T-cell (primary cell): ENCODE data around the gene PSMC4. TPM values are rescaled to one million over a fixed set of nuclear protein-coding genes. Genes with fewer than 3 reads are reported as not detected.

Source experiments
- ATAC-seq, 4 experiments: fragments of 200-7000 bp in 3 of 4; fragments of 150-1000 bp in 1 of 4; cut with Tn5 transposase; replicated peaks in 1 of 4; 1 replicate in 3 of 4; 2 replicates in 1 of 4; pipeline ENCODE4 v1.10.0; 2021; ENCODE audit warnings: moderate library complexity in 3 of 4, mild to moderate bottlenecking in 2 of 4, moderate number of reproducible peaks in 1 of 4
- CTCF ChIA-PET, 2 donors: fragments of 300-600 bp; sonication (Branson Sonifier 250); formaldehyde crosslinking; loops; one replicate each; lab custom pipeline; 2022; ENCODE audit warnings: antibody characterized with exemption in 2 of 2; lab: Charles Lee
- POLR2A ChIA-PET, 2 donors: fragments of 300-600 bp; sonication (Branson Sonifier 250); formaldehyde crosslinking; loops; one replicate each; lab custom pipeline; 2022; ENCODE audit warnings: antibody characterized with exemption in 2 of 2; lab: Charles Lee
- DNase-seq, 35 experiments: peaks; one replicate each; pipeline versions ENCODE4 v3.0.0 to v3.0.0-alpha.2; 2013 to 2023
- H3K27ac ChIP-seq: one replicate; pipeline ENCODE4 v1.5.1; 2013; ENCODE audit warnings: low read length
- H3K27me3 ChIP-seq, 2 experiments: replicated peaks in 1 of 2; 1 replicate in 1 of 2; 2 replicates in 1 of 2; pipeline versions ENCODE4 v1.6.1 to v1.7.0; 2013; ENCODE audit warnings: low read length in 1 of 2, mixed read lengths in 1 of 2; ENCODE audit not compliant: control insufficient read depth in 2 of 2, insufficient read depth in 2 of 2; ENCODE audit errors: extremely low read depth in 1 of 2
- H3K36me3 ChIP-seq, 2 donors: 1 replicate in 1 of 2; 2 replicates in 1 of 2; pipeline versions ENCODE4 v1.6.1 to v1.7.0; 2013; ENCODE audit warnings: low read length in 1 of 2; ENCODE audit not compliant: control insufficient read depth in 2 of 2, insufficient read depth in 1 of 2; ENCODE audit errors: extremely low read depth in 1 of 2
- H3K4me1 ChIP-seq, 2 experiments: 1 replicate in 1 of 2; 2 replicates in 1 of 2; pipeline versions ENCODE4 v1.6.1 to v1.7.0; 2013; ENCODE audit warnings: low read length in 2 of 2, mixed read lengths in 1 of 2; ENCODE audit not compliant: insufficient read depth in 2 of 2, control insufficient read depth in 1 of 2; ENCODE audit errors: extremely low read depth in 1 of 2
- H3K4me3 ChIP-seq, 2 donors: 1 replicate in 1 of 2; 2 replicates in 1 of 2; pipeline versions ENCODE4 v1.5.1 to v1.7.0; 2013; ENCODE audit warnings: mild to moderate bottlenecking in 2 of 2, low read length in 1 of 2, moderate library complexity in 1 of 2; ENCODE audit not compliant: control insufficient read depth in 1 of 2; ENCODE audit errors: extremely low read depth in 1 of 2
- H3K9me3 ChIP-seq: 2 replicates; pipeline ENCODE4 v1.7.0; 2013
- H3K27ac Mint-ChIP-seq, 2 donors: one replicate each; pipeline ENCODE4 v1.8.0; 2020 to 2021; ENCODE audit warnings: mild to moderate bottlenecking in 2 of 2, mixed read lengths in 2 of 2
- H3K27me3 Mint-ChIP-seq, 2 donors: one replicate each; pipeline ENCODE4 v1.8.0; 2021 to 2022; ENCODE audit warnings: mixed read lengths in 2 of 2
- H3K36me3 Mint-ChIP-seq: one replicate; pipeline ENCODE4 v1.8.0; 2021; ENCODE audit warnings: mixed read lengths
- H3K4me1 Mint-ChIP-seq, 3 donors: one replicate each; pipeline ENCODE4 v1.8.0; 2020 to 2022; ENCODE audit warnings: mixed read lengths in 3 of 3, mild to moderate bottlenecking in 1 of 3
- H3K4me3 Mint-ChIP-seq, 3 donors: one replicate each; pipeline ENCODE4 v1.8.0; 2020 to 2022; ENCODE audit warnings: mild to moderate bottlenecking in 3 of 3, mixed read lengths in 3 of 3, moderate library complexity in 3 of 3
- H3K9me3 Mint-ChIP-seq, 3 donors: one replicate each; pipeline ENCODE4 v1.8.0; 2020 to 2022; ENCODE audit warnings: mixed read lengths in 3 of 3
- WGBS: methylation state at CpG from one replicate; pipeline ENCODE4 v1.1.5; 2013; ENCODE audit warnings: missing lambda C conversion rate; ENCODE audit not compliant: insufficient coverage; 5-methylcytosine and 5-hydroxymethylcytosine counted together
- total RNA-seq, 35 experiments: library from RNA in 6 of 35; stranded (reverse) in 6 of 35; fragments of 120-200 nt in 1 of 35; gene quantifications; one replicate each; pipeline versions ENCODE4 v1.2.1 to v1.2.4 and lab custom pipeline; 2013 to 2026

PSMC4 gene
- total RNA-seq, 5 donors from 2014 or later (not counting 1 experiment from before 2014, with no cell fraction given): 58.5 to 80.0 (median 59.6) TPM

DNA sequence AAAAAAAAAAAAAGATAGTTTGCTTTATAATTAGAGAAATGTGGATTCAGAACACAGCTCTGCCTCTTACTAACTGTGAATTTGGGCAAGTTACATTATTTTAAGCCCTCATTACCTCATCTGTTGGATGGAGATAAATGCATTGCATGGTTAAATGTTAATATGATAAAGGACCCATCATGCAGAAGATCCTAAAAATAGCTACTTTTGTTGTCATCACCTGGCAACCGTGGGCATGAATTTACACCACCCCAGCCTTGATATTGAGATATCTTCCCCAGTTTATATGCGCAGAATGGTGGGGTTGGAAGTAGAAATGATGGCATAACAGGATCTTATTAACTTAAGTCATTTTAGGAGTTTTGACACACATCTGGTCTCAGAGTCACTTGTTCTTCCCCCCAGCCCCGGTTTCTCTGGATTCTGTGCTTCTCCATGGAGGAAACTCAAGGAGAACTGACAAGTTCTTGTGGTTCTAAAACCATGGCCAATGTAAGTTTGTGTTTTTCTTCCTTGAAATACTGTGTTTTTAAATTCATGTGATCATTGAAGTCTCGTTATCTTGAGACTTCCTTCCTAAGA is 34.8 kb downstream of the PSMC4 start:
- no peaks in the 10 kb centered on the region for H3K4me1 ChIP-seq
- H3K27ac Mint-ChIP-seq: no peak overlapping the region
- CTCF ChIA-PET: interaction anchor here in 1 of 2 donors (0.6 kb wide), 1 partner anchor 18 kb away, joined by 3 read pairs; no protein-coding TSS in a partner anchor
- no peak overlapping the region for H3K4me3 Mint-ChIP-seq
- WGBS: 100% methylated on average over 1 of the region's 4 CpGs
- no peak overlapping the region for H3K4me3 ChIP-seq
- H3K27me3 ChIP-seq: no peaks in the 10 kb centered on the region
- peaks cover 3 to 14% (median 6%) of the 10 kb centered on the region in 3 donors for H3K9me3 Mint-ChIP-seq
- peaks cover 3 to 30% of the 10 kb centered on the region in 2 donors for H3K36me3 ChIP-seq
- no peaks in the 10 kb centered on the region for H3K4me1 Mint-ChIP-seq
- POLR2A ChIA-PET: interaction anchor here in 1 of 2 donors (0.7 kb wide), 1 partner anchor 1551 kb away, joined by 4 read pairs; no protein-coding TSS in a partner anchor
- DNase-seq (no peak), ATAC-seq (no peak)
- H3K27me3 Mint-ChIP-seq: no peaks in the 10 kb centered on the region
- H3K9me3 ChIP-seq: no peaks in the 10 kb centered on the region
- H3K36me3 Mint-ChIP-seq: peaks cover 53% of the 10 kb centered on the region
- no peak overlapping the region for H3K27ac ChIP-seq

GRCh38 chr19:40006273-40006691 is 35.3 kb downstream of the PSMC4 start:
- Histone ChIP-seq H3K4me3 (no peak overlapping the region), H3K36me3 (peaks cover 3 to 30% of the 10 kb centered on the region in 2 donors), H3K27me3 (no peaks in the 10 kb centered on the region), H3K27ac (no peak overlapping the region), H3K4me1 (no peaks in the 10 kb centered on the region), H3K9me3 (no peaks in the 10 kb centered on the region)
- POLR2A ChIA-PET: no interaction called here
- WGBS: 83% methylated on average over 1 of the region's 1 CpG
- no peak for DNase-seq
- Mint-ChIP-seq H3K9me3 (peaks cover 3 to 14% (median 6%) of the 10 kb centered on the region in 3 donors), H3K27me3 (no peaks in the 10 kb centered on the region), H3K4me3 (no peak overlapping the region), H3K27ac (no peak overlapping the region), H3K36me3 (peaks cover 55% of the 10 kb centered on the region), H3K4me1 (no peaks in the 10 kb centered on the region)
- CTCF ChIA-PET: no interaction called here
- no peak for ATAC-seq

DNA sequence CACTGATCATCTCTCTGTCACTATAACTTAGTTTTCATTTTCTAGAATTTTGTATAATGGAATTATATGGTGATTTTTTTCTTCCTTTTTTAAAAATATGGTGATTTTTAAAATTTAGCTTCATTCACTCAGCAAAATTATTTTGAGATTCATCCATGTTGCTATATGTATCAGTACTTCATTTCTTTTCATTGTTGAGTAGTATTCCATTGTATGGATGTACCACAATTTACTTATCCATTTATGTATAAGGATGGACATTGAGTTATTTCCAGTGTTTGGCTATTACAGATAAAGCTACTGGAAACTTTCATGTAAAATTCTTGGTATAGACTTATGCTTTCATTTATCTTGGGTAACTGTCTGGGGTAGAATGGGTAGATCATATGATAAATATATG is 38.7 kb downstream of the PSMC4 start:
- H3K9me3 Mint-ChIP-seq: peaks cover 17 to 42% (median 29%) of the 10 kb centered on the region in 3 donors
- POLR2A ChIA-PET: no interaction called here

DNA sequence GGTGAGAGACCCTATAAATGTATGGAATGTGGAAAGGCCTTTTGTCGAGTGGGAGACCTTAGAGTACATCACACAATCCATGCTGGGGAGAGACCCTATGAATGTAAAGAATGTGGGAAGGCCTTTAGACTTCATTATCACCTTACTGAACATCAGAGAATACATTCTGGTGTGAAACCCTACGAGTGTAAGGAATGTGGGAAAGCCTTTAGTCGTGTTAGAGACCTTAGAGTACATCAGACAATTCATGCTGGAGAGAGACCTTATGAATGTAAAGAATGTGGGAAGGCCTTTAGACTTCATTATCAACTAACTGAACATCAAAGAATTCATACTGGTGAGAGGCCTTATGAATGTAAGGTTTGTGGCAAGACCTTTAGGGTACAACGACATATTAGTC is 43.0 kb downstream of the PSMC4 start:
- peaks cover 58% of the 10 kb centered on the region for H3K36me3 Mint-ChIP-seq
- no peak overlapping the region for H3K27ac Mint-ChIP-seq
- H3K36me3 ChIP-seq: peaks cover 0 to 20% of the 10 kb centered on the region in 2 donors
- H3K27me3 ChIP-seq: no peaks in the 10 kb centered on the region
- WGBS: no CpG with 5 or more reads among the region's 4 CpGs
- ATAC-seq (no peak), DNase-seq (no peak)
- ChIA-PET POLR2A (no interaction called here), CTCF (no interaction called here)
- H3K9me3 ChIP-seq: peaks cover 33% of the 10 kb centered on the region
- H3K4me3 Mint-ChIP-seq: no peak overlapping the region
- no peak overlapping the region for H3K27ac ChIP-seq
- H3K4me1 Mint-ChIP-seq: no peaks in the 10 kb centered on the region
- no peaks in the 10 kb centered on the region for H3K4me1 ChIP-seq
- H3K27me3 Mint-ChIP-seq: no peaks in the 10 kb centered on the region
- peaks cover 21 to 57% (median 41%) of the 10 kb centered on the region in 3 donors for H3K9me3 Mint-ChIP-seq
- no peak overlapping the region for H3K4me3 ChIP-seq

More for the DNA sequence above, 38.7 kb downstream of the PSMC4 start:
- H3K4me1 Mint-ChIP-seq: no peaks in the 10 kb centered on the region
- peaks cover 3 to 45% of the 10 kb centered on the region in 2 donors for H3K36me3 ChIP-seq
- no peak overlapping the region for H3K4me3 Mint-ChIP-seq
- CTCF ChIA-PET: no interaction called here
- H3K36me3 Mint-ChIP-seq: peaks cover 82% of the 10 kb centered on the region
- no peak overlapping the region for H3K4me3 ChIP-seq
- DNase-seq (no peak), ATAC-seq (no peak)
- H3K9me3 ChIP-seq: peaks cover 16% of the 10 kb centered on the region
- H3K27ac Mint-ChIP-seq: no peak overlapping the region
- no peaks in the 10 kb centered on the region for H3K27me3 Mint-ChIP-seq
- no peaks in the 10 kb centered on the region for H3K27me3 ChIP-seq
- H3K4me1 ChIP-seq: no peaks in the 10 kb centered on the region
- no peak overlapping the region for H3K27ac ChIP-seq

DNA sequence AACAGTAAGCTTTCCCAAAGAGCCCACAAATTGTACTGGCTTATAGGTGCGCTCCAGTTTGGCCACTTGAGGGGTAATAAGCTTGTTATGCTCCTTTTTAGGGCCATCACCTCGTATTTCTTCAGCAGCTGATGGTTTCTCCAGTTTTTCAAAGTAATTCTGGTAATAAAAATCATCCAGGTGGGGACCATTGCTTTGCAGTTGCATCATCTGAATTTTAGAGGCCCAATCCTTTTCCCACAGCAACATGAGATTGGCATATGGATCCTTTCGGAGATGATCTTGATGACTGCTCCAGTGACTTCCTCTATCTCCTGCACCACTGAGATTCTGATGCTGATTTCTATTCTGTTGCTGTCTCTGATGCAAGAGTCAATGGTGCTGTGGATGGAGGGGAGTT is 53.0 kb downstream of the PSMC4 start:
- Mint-ChIP-seq H3K4me1 (no peaks in the 10 kb centered on the region), H3K9me3 (peaks cover 26 to 77% (median 47%) of the 10 kb centered on the region in 3 donors), H3K27ac (no peak overlapping the region), H3K27me3 (no peaks in the 10 kb centered on the region), H3K36me3 (peaks cover 25% of the 10 kb centered on the region), H3K4me3 (no peak overlapping the region)
- Histone ChIP-seq H3K4me3 (peak overlapping the region in 1 of 2 donors; percentile 5), H3K9me3 (peaks cover 12% of the 10 kb centered on the region), H3K27ac (no peak overlapping the region), H3K4me1 (no peaks in the 10 kb centered on the region), H3K36me3 (no peaks in the 10 kb centered on the region), H3K27me3 (no peaks in the 10 kb centered on the region)
- WGBS: no CpG with 5 or more reads among the region's 3 CpGs
- DNase-seq: no peak
- CTCF ChIA-PET: no interaction called here
- ATAC-seq: no peak
- POLR2A ChIA-PET: no interaction called here

GRCh38 chr19:40025938-40026596 is 55.1 kb downstream of the PSMC4 start:
- no peak for DNase-seq
- no CpG with 5 or more reads among the region's 4 CpGs for WGBS

More at GRCh38 chr19:40025938-40026596, 55.1 kb downstream of the PSMC4 start:
- Histone ChIP-seq H3K9me3 (peaks cover 17% of the 10 kb centered on the region), H3K27ac (no peak overlapping the region), H3K27me3 (no peaks in the 10 kb centered on the region), H3K4me3 (no peak overlapping the region), H3K4me1 (no peaks in the 10 kb centered on the region), H3K36me3 (no peaks in the 10 kb centered on the region)
- ChIA-PET POLR2A (no interaction called here), CTCF (no interaction called here)
- Mint-ChIP-seq H3K27me3 (no peaks in the 10 kb centered on the region), H3K9me3 (peaks cover 25 to 74% (median 49%) of the 10 kb centered on the region in 3 donors), H3K4me1 (no peaks in the 10 kb centered on the region), H3K4me3 (no peak overlapping the region), H3K27ac (no peak overlapping the region), H3K36me3 (peaks cover 28% of the 10 kb centered on the region)
- ATAC-seq: no peak
